HG03064 (cell line): ENCODE data around the gene CCDC110.

ENCODE experiments used
- ATAC-seq: cut with Tn5 transposase; IDR thresholded peaks from one replicate; pipeline ENCODE4 v1.9.1; 2021; ENCODE audit warnings: low read depth; ENCODE audit not compliant: unreplicated experiment

CCDC110 gene

GRCh38 chr4:185473247-185473646 is 1.7 kb upstream of the CCDC110 start:
- ATAC-seq = no peak

- ATAC-seq = no peak
These were observed 590 bp upstream of the CCDC110 start for GRCh38 chr4:185472103-185472542.

DNA sequence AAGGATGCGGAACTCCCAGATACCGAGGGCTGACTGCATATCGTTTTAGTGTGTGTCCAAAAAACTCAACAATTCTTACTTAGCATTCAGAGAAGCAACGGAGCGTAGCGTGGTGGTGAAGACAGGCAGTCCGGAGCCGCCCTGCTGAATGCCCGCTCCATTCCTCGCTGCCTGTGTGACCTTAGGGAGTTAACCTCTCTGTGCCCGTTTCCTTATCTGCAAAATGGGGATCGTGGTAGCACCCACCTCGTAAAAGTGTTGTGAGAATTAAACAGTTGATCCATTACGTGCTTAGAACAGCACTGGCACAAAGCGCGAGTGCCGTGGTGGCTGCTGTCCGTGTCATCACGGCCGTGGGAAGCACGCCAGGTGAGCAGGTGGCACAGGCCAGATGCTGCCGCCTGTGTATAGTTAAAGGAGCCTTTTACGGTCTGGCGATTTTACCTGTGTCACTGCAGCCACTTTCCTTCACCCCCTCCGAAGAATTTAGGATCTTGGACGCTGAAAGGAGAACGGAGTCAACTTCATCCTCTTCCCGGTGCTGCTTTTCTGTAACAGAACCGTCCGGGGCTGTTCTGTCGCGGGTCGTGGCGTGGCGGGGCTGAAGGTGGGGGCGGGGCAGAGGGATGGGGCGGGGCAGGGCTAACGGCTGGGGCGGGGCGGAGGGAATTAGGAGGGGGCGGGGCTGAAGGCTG is 885 bp downstream of the CCDC110 start:
- peak; percentile 2 for ATAC-seq

GRCh38 chr4:185469580-185470154 is 1.9 kb downstream of the CCDC110 start:
- no peak for ATAC-seq

DNA sequence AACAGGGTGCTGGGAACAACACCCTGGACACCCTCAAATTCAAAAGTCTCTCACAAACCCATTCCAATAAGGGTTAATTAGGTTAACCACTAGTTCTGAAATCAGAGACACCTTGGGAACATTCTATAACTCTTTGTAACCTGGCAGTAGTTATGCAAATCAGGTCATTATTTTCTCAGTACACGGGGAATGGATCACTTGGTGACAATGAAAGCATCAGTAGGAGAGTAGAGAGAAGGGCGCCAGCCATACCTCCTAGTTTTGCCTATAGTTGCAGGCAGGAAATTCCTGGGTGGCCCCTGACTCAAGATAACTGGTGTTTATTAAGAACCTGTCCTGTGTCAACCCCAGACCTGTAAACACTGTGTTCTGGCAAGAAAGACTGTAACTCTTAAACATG is 2.5 kb downstream of the CCDC110 start:
- ATAC-seq = no peak

DNA sequence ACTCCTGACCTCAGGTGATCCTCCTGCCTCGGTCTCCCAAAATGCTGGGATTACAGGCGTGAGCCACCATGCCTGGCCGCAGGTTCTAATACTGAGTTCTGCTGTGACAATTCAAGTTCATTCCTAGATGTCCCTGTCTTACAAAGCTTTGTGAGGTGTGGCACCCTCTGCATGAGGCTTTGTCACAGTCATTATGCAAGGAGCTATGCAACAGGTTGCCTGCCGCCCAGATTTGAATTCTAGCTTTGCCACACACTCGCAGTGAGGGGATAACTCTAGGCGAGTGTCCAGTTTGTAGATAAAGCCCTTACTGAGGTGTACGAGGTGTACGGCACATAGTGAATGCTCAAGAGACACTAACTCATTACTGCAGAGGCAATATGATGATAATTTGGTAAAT is 3.5 kb downstream of the CCDC110 start:
- no peak for ATAC-seq

GRCh38 chr4:185467101-185467500 is 4.4 kb downstream of the CCDC110 start:
- ATAC-seq = no peak

DNA sequence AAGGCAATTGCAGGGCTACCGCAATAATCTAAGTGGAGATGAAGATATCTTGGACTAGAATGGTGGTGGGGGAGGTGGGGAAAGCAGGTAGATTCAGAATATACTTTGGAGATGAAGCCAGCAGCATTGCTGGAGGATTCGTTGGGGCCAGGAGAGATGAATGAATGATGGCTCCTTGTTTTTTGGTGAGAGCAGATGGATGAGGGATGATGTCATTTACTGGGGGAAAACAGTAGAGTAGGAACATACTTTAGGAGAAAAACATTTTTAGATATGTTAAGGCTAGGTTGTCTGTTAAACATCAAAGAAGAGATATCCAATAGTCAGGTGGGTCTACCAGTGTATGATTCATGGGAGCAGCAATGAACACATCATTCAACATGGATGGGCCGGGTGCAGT is 5.8 kb downstream of the CCDC110 start:
- no peak for ATAC-seq

DNA sequence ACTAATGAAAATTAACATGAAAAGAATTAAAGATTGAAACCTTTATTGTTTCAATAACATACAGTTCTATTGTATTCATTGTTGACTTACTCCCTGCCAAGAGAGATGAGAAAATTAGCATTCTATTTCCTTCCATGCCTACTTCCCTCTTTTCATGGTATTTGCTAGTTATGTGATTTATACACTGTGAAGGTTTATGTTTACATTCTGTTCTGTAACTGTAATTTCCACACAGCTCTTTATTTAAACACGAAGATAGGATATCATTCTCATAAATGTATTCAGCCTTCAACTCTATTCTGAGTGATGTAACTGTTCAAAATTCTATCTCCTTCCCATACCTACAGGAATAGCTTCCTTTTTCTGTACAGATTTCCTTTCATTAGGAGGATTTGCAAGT is 6.6 kb downstream of the CCDC110 start:
- no peak for ATAC-seq

DNA sequence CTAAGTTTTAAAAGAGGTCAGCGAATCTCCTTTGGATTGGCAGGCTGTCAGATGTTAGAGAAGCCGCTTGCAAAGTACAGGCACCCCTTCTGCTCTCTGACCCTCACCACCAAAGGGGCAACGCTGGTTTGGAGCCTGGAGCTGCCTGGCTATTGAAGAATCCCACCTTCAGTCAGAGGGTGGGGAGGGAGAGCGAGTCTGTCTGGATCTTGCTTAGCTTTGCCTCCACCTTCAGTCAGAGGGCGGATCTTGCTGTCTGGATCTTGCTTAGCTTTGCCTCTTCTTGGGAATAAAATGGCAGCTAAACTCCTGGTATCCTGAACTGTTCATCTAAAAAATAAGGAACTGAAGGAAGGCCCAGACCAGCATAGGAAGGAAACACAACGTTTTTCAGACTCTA is 7.3 kb downstream of the CCDC110 start:
- ATAC-seq = no peak

GRCh38 chr4:185463541-185463940 is 8.0 kb downstream of the CCDC110 start:
- no peak for ATAC-seq

- ATAC-seq = no peak
These were observed 10.0 kb downstream of the CCDC110 start for GRCh38 chr4:185461565-185461964.

- no peak for ATAC-seq
These were observed 14.4 kb downstream of the CCDC110 start for GRCh38 chr4:185457136-185457535.

GRCh38 chr4:185456131-185456530 is 15.4 kb downstream of the CCDC110 start:
- no peak for ATAC-seq

GRCh38 chr4:185445209-185445608 is 26.3 kb downstream of the CCDC110 start:
- no peak for ATAC-seq

- no peak for ATAC-seq
These were observed 30.1 kb downstream of the CCDC110 start for GRCh38 chr4:185441479-185441878.

DNA sequence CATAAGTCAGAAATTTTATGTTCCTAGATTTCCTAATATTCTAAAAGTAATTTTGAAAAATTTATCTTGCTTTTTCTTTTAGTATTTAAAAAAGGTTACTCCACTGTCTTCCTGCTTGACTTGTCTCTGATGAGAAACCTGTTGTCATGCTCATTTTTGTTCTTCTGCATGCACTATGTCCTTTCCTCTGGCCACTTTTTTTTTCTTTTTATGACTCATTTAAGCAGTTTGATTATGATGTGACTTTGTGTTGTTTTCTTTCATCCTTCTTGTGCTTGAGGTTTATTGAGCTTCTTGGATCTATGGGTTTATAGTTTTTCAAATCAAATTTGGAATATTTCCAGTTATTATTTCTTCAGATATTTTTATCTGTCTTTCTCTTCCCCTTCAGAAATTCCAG is 33.7 kb downstream of the CCDC110 start:
- ATAC-seq = no peak

DNA sequence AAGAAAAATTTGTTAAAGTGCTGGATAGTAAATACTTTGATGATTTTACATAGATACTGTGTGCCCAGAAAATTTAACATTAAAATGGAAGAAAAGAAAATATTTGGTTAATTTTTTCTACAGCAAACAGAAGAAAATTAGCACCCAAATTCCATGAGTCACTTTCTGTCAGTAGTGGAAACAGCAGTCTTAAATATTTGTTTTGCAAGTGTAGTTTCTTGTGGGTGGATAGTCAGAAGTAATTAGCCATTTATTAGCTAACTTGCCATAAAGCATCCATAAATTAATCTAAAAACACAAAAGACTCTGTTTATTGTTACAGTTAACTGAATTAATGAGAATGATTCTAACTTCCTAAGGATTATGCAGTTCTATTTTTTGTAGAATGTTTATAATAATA is 36.1 kb downstream of the CCDC110 start:
- no peak for ATAC-seq

DNA sequence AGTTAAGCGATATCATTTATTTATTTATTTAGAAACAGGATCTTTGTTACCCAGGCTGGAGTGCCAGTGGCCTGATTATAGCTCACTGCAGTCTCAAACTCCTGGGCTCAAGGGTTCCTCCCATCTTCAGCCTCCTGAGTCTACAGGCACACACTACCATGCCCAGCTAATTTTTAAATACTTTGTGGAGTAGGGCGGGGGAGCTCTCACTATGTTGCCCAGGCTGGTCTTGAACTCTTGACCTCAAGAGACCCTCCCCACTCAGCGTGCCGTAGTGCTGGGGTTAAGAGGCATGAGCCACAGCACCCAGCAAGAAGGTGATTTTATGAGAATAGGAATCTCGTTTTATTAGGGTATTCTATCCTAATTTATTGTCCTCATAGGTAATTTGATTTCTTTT is 41.9 kb downstream of the CCDC110 start:
- ATAC-seq = no peak

GRCh38 chr4:185426960-185427688 is 44.4 kb downstream of the CCDC110 start:
- ATAC-seq = no peak

- peak; percentile 96 for ATAC-seq
These were observed 45.7 kb downstream of the CCDC110 start, which contains the start of gene UFSP2 for GRCh38 chr4:185425647-185426352. Gene UFSP2 (minus strand): TSS chr4:185425964. CDS start chr4:185425868, 96 bp downstream.
